Measurements from ENCODE around the gene ELP4.

ELP4 gene

DNA sequence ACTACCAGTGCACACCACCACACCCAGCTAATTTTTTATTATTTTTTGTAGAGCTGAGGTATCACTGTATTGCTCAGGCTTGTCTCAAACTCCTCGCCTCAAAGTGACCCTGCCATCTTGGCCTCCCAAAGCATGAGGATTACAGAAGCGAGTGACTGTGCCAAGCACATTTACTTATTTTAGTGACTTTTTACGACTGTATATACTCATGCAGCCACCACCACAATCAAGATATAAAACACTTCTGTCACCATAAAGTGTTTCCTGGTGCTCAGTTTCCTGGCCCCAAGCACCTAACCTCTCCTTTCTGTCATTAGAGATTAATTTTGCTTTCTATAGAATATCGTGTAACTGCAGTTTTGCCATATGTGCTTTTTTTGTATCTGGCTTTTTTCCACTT lies 25.9 kb downstream of the ELP4 start:
- no peak for DNase-seq (ENCODE audit: low spot score)
- H2BK15ac ChIP-seq (ENCODE audit: low read length) = no peak overlapping the region
- H3K4me2 ChIP-seq (ENCODE audit: insufficient read depth, low read length, poor library complexity, severe bottlenecking) = no peak overlapping the region
- no peak overlapping the region for H2BK120ac ChIP-seq (ENCODE audit: low read depth, low read length)
- peaks cover 0 to 11% of the 10 kb centered on the region in 2 donors for H3K36me3 ChIP-seq (replicated peaks in 1 of 2; ENCODE audit: control insufficient read depth in 2 of 2, insufficient read depth in 2 of 2, low read length in 2 of 2)
- H3K18ac ChIP-seq (ENCODE audit: low read length) = no peak overlapping the region
- no CpG with 5 or more reads among the region's 4 CpGs for WGBS, 2 donors (ENCODE audit: extremely low coverage in 2 of 2, insufficient read length in 2 of 2, insufficient replicate concordance in 1 of 2)
- no peaks in the 10 kb centered on the region for H3K27me3 ChIP-seq (ENCODE audit: control insufficient read depth in 3 of 3, insufficient read depth in 3 of 3, low read depth in 1 of 3, low read length in 3 of 3)
- H3K4me1 ChIP-seq (ENCODE audit: control insufficient read depth in 2 of 2, insufficient read depth in 1 of 2, low read depth in 1 of 2, low read length in 2 of 2) = no peaks in the 10 kb centered on the region
- no peak overlapping the region for H4K8ac ChIP-seq (ENCODE audit: low read depth, low read length)
- H3K79me1 ChIP-seq (ENCODE audit: low read depth, low read length) = peaks cover 2% of the 10 kb centered on the region
- no peaks in the 10 kb centered on the region for H3K9me3 ChIP-seq (replicated peaks in 1 of 2; ENCODE audit: control insufficient read depth in 2 of 2, insufficient read depth in 1 of 2, low read depth in 1 of 2, low read length in 2 of 2)
- H3K4ac ChIP-seq (ENCODE audit: low read length) = no peak overlapping the region
- no peak overlapping the region for H3K9ac ChIP-seq (ENCODE audit: low read depth, low read length, poor library complexity)
- no peak overlapping the region for H3K23ac ChIP-seq (ENCODE audit: low read depth, low read length, poor library complexity)
- H4K91ac ChIP-seq (ENCODE audit: low read depth, low read length, poor library complexity) = no peak overlapping the region
- H3K14ac ChIP-seq (ENCODE audit: low read length) = no peak overlapping the region
- no peak overlapping the region for H2BK12ac ChIP-seq (ENCODE audit: low read length)
- no peak overlapping the region for H2AFZ ChIP-seq (ENCODE audit: low read length)
- no peak overlapping the region for H3K27ac ChIP-seq (replicated peaks; ENCODE audit: low read length)
- H2BK5ac ChIP-seq (ENCODE audit: low read length) = no peak overlapping the region
- H2AK5ac ChIP-seq (ENCODE audit: low read depth, low read length) = no peak overlapping the region
- H3K4me3 ChIP-seq (ENCODE audit: low read length in 2 of 2) = no peak overlapping the region

DNA sequence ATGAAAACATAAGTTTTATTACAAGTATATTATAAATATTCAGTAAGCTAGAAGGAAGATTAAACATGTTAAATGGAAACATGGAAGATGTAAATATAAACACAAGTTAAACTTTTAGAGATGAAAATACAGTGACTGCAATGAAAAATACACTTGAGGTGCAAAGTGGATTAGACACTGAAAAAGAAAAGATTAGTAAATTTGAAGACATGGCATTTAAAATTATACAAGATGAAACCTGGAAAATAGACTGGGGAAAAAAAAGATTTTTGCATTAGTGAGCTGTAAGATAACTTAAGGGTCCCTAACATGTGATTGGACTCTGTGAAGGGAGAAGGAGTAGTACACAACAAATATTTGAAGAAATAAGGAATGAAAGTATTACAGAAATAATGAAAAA lies 33.3 kb downstream of the ELP4 start:
- no peak for DNase-seq (ENCODE audit: low spot score)
- H3K27me3 ChIP-seq (ENCODE audit: control insufficient read depth in 3 of 3, insufficient read depth in 3 of 3, low read depth in 1 of 3, low read length in 3 of 3) = no peaks in the 10 kb centered on the region
- H2AK5ac ChIP-seq (ENCODE audit: low read depth, low read length) = no peak overlapping the region
- H2BK15ac ChIP-seq (ENCODE audit: low read length) = no peak overlapping the region
- H3K9ac ChIP-seq (ENCODE audit: low read depth, low read length, poor library complexity) = no peak overlapping the region
- no peak overlapping the region for H2AFZ ChIP-seq (ENCODE audit: low read length)
- H2BK5ac ChIP-seq (ENCODE audit: low read length) = no peak overlapping the region
- H3K36me3 ChIP-seq (replicated peaks in 1 of 2; ENCODE audit: control insufficient read depth in 2 of 2, insufficient read depth in 2 of 2, low read length in 2 of 2) = peaks cover 3 to 41% of the 10 kb centered on the region in 2 donors
- H2BK12ac ChIP-seq (ENCODE audit: low read length) = no peak overlapping the region
- no peak overlapping the region for H3K4me2 ChIP-seq (ENCODE audit: insufficient read depth, low read length, poor library complexity, severe bottlenecking)
- no peak overlapping the region for H4K91ac ChIP-seq (ENCODE audit: low read depth, low read length, poor library complexity)
- no peaks in the 10 kb centered on the region for H3K4me1 ChIP-seq (ENCODE audit: control insufficient read depth in 2 of 2, insufficient read depth in 1 of 2, low read depth in 1 of 2, low read length in 2 of 2)
- H3K23ac ChIP-seq (ENCODE audit: low read depth, low read length, poor library complexity) = no peak overlapping the region
- H3K4ac ChIP-seq (ENCODE audit: low read length) = no peak overlapping the region
- no peak overlapping the region for H3K4me3 ChIP-seq (ENCODE audit: low read length in 2 of 2)
- no peak overlapping the region for H3K18ac ChIP-seq (ENCODE audit: low read length)
- no peak overlapping the region for H4K8ac ChIP-seq (ENCODE audit: low read depth, low read length)
- no peaks in the 10 kb centered on the region for H3K79me1 ChIP-seq (ENCODE audit: low read depth, low read length)
- peaks cover 4 to 25% of the 10 kb centered on the region in 2 donors for H3K9me3 ChIP-seq (replicated peaks in 1 of 2; ENCODE audit: control insufficient read depth in 2 of 2, insufficient read depth in 1 of 2, low read depth in 1 of 2, low read length in 2 of 2)
- H2BK120ac ChIP-seq (ENCODE audit: low read depth, low read length) = no peak overlapping the region
- no peak overlapping the region for H3K27ac ChIP-seq (replicated peaks; ENCODE audit: low read length)
- no peak overlapping the region for H3K14ac ChIP-seq (ENCODE audit: low read length)

DNA sequence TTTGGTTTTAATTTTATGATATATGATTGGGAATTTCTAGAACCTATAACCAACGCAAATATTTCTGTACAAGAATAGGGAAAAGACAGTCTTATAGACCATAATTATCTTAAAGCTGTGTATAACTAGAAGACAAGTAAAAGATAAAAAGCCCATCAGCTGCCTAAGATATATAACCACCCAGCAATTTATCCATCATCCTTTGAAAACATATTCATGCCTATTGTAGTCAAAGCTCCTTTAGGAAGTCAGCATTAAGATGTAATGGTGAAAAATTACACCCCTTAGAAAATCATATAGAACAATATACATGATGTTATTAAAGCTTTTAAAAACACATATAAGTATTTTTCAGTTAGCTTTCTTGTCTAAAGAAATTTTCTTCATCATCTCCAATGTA lies 46.4 kb downstream of the ELP4 start:
- Histone ChIP-seq H3K36me3 (replicated peaks in 1 of 2; ENCODE audit: control insufficient read depth in 2 of 2, insufficient read depth in 2 of 2, low read length in 2 of 2) (peaks cover 0 to 3% of the 10 kb centered on the region in 2 donors), H3K27me3 (ENCODE audit: control insufficient read depth in 3 of 3, insufficient read depth in 3 of 3, low read depth in 1 of 3, low read length in 3 of 3) (no peaks in the 10 kb centered on the region), H3K79me1 (ENCODE audit: low read depth, low read length) (no peaks in the 10 kb centered on the region), H3K4me2 (ENCODE audit: insufficient read depth, low read length, poor library complexity, severe bottlenecking) (no peak overlapping the region), H2AFZ (ENCODE audit: low read length) (no peak overlapping the region), H2BK12ac (ENCODE audit: low read length) (no peak overlapping the region), H3K23ac (ENCODE audit: low read depth, low read length, poor library complexity) (no peak overlapping the region), H2BK15ac (ENCODE audit: low read length) (no peak overlapping the region), H4K91ac (ENCODE audit: low read depth, low read length, poor library complexity) (no peak overlapping the region), H3K18ac (ENCODE audit: low read length) (no peak overlapping the region), H2BK5ac (ENCODE audit: low read length) (no peak overlapping the region), H2AK5ac (ENCODE audit: low read depth, low read length) (no peak overlapping the region), H3K27ac (replicated peaks; ENCODE audit: low read length) (no peak overlapping the region), H3K9ac (ENCODE audit: low read depth, low read length, poor library complexity) (no peak overlapping the region), H3K14ac (ENCODE audit: low read length) (no peak overlapping the region), H3K4me3 (ENCODE audit: low read length in 2 of 2) (no peak overlapping the region), H3K4ac (ENCODE audit: low read length) (no peak overlapping the region), H2BK120ac (ENCODE audit: low read depth, low read length) (no peak overlapping the region), H3K4me1 (ENCODE audit: control insufficient read depth in 2 of 2, insufficient read depth in 1 of 2, low read depth in 1 of 2, low read length in 2 of 2) (peaks cover 0 to 20% of the 10 kb centered on the region in 2 donors), H4K8ac (ENCODE audit: low read depth, low read length) (no peak overlapping the region), H3K9me3 (replicated peaks in 1 of 2; ENCODE audit: control insufficient read depth in 2 of 2, insufficient read depth in 1 of 2, low read depth in 1 of 2, low read length in 2 of 2) (peaks cover 2 to 22% of the 10 kb centered on the region in 2 donors)
- DNase-seq (ENCODE audit: low spot score) = no peak
- WGBS, 2 donors (ENCODE audit: extremely low coverage in 2 of 2, insufficient read length in 2 of 2, insufficient replicate concordance in 1 of 2) = no CpG with 5 or more reads among the region's 1 CpG

DNA sequence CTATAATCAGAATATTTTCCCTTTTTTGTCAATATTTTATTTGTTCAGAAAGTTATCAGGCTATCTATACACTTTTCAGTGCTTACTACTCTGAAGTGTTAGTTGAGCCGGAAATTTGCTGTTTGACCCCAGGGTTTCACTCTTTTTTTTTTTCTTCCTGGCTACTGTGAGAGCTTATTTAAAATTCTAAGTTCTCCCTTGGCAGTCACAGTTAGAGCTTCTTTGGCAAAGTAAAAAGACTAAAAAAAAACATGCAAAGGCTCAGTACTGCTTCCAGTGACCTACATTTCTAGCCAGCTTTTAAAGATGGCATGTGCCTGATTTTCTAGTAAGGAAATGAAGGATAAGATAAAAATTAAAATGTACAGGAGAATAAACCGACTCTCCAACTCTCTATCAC lies 48.4 kb downstream of the ELP4 start:
- no peak overlapping the region for H3K9ac ChIP-seq (ENCODE audit: low read depth, low read length, poor library complexity)
- no peak overlapping the region for H4K91ac ChIP-seq (ENCODE audit: low read depth, low read length, poor library complexity)
- no peak overlapping the region for H3K27ac ChIP-seq (replicated peaks; ENCODE audit: low read length)
- no peak overlapping the region for H3K4ac ChIP-seq (ENCODE audit: low read length)
- H2BK5ac ChIP-seq (ENCODE audit: low read length) = no peak overlapping the region
- no peak overlapping the region for H4K8ac ChIP-seq (ENCODE audit: low read depth, low read length)
- no peak overlapping the region for H3K14ac ChIP-seq (ENCODE audit: low read length)
- H3K27me3 ChIP-seq (ENCODE audit: control insufficient read depth in 3 of 3, insufficient read depth in 3 of 3, low read depth in 1 of 3, low read length in 3 of 3) = no peaks in the 10 kb centered on the region
- no peak for DNase-seq (ENCODE audit: low spot score)
- H3K79me1 ChIP-seq (ENCODE audit: low read depth, low read length) = no peaks in the 10 kb centered on the region
- peaks cover 0 to 3% of the 10 kb centered on the region in 2 donors for H3K36me3 ChIP-seq (replicated peaks in 1 of 2; ENCODE audit: control insufficient read depth in 2 of 2, insufficient read depth in 2 of 2, low read length in 2 of 2)
- no peak overlapping the region for H3K18ac ChIP-seq (ENCODE audit: low read length)
- peak overlapping the region; percentile 57 for H2AFZ ChIP-seq (ENCODE audit: low read length)
- no peak overlapping the region for H2BK120ac ChIP-seq (ENCODE audit: low read depth, low read length)
- peaks cover 2 to 18% of the 10 kb centered on the region in 2 donors for H3K9me3 ChIP-seq (replicated peaks in 1 of 2; ENCODE audit: control insufficient read depth in 2 of 2, insufficient read depth in 1 of 2, low read depth in 1 of 2, low read length in 2 of 2)
- H3K23ac ChIP-seq (ENCODE audit: low read depth, low read length, poor library complexity) = no peak overlapping the region
- H3K4me3 ChIP-seq (ENCODE audit: low read length in 2 of 2) = no peak overlapping the region
- no CpG with 5 or more reads among the region's 2 CpGs for WGBS, 2 donors (ENCODE audit: extremely low coverage in 2 of 2, insufficient read length in 2 of 2, insufficient replicate concordance in 1 of 2)
- H3K4me1 ChIP-seq (ENCODE audit: control insufficient read depth in 2 of 2, insufficient read depth in 1 of 2, low read depth in 1 of 2, low read length in 2 of 2) = peaks cover 0 to 20% of the 10 kb centered on the region in 2 donors
- H2BK15ac ChIP-seq (ENCODE audit: low read length) = no peak overlapping the region
- H2AK5ac ChIP-seq (ENCODE audit: low read depth, low read length) = no peak overlapping the region
- H2BK12ac ChIP-seq (ENCODE audit: low read length) = no peak overlapping the region
- no peak overlapping the region for H3K4me2 ChIP-seq (ENCODE audit: insufficient read depth, low read length, poor library complexity, severe bottlenecking)
